ENCODE measurements around the gene EOLA1.

The EOLA1 gene

GRCh38 chrX:149504226-149504914, 36.4 kb upstream of the EOLA1 start (continued):
- TF ChIP-seq ZNF449 (tag by site-specific recombination; IDR thresholded peaks at IDR 0.05) (no peak), ZBTB8A (tag by site-specific recombination; IDR thresholded peaks at IDR 0.05) (no peak), ZNF248 (tag by site-specific recombination; IDR thresholded peaks at IDR 0.05) (no peak), ZNF777 (tag by site-specific recombination; IDR thresholded peaks at IDR 0.05; ENCODE audit: borderline replicate concordance) (no peak), SETDB1 (IDR thresholded peaks at IDR 0.05; ENCODE audit: insufficient read length, low read length) (no peak), SALL2 (tag by site-specific recombination; IDR thresholded peaks at IDR 0.05; ENCODE audit: borderline replicate concordance) (peak; percentile 30; the same call in 1 of the 2 replicates), ZNF704 (tag by site-specific recombination; IDR thresholded peaks at IDR 0.05) (no peak), ZNF843 (tag by site-specific recombination; IDR thresholded peaks at IDR 0.05) (no peak; the same call in 1 of the 2 replicates), ZNF776 (tag by site-specific recombination; IDR thresholded peaks at IDR 0.05; ENCODE audit: borderline replicate concordance) (no peak), ZNF239 (tag by site-specific recombination; IDR thresholded peaks at IDR 0.05) (no peak), YY2 (tag by site-specific recombination; IDR thresholded peaks at IDR 0.05) (no peak), GLIS2 (tag by site-specific recombination; IDR thresholded peaks at IDR 0.05) (no peak), MZF1 (tag by site-specific recombination; IDR thresholded peaks at IDR 0.05; ENCODE audit: borderline replicate concordance) (no peak), ZNF341 (tag by site-specific recombination; IDR thresholded peaks at IDR 0.05; ENCODE audit: low read depth) (no peak), ZNF354C (tag by site-specific recombination; IDR thresholded peaks at IDR 0.05; ENCODE audit: borderline replicate concordance, low read depth) (no peak; the same call in 1 of the 2 replicates), ZFP37 (tag by site-specific recombination; IDR thresholded peaks at IDR 0.05) (no peak), ZBTB49 (tag by site-specific recombination; IDR thresholded peaks at IDR 0.05; ENCODE audit: low read depth) (no peak), ZNF362 (tag by site-specific recombination; IDR thresholded peaks at IDR 0.05) (no peak)

GRCh38 chrX:149504915-149505651, 35.7 kb upstream of the EOLA1 start, which contains the start of gene IDS:
IDS (minus strand) TSS chrX:149505306; CDS start chrX:149505137, 169 bp downstream.
- H3K36me3 ChIP-seq (ENCODE audit: control insufficient read depth in 2 of 2, insufficient read depth in 1 of 2, low read length in 2 of 2), result peaks cover 7 to 30% of the 10 kb centered on the region in 2 experiments; a peak in 1 of 3 replicates
- CTCF ChIA-PET, result interaction anchor here (1.3 to 1.9 kb wide), 2 partner anchors 7 to 13 kb away, joined by 3 to 7 read pairs; no protein-coding TSS in a partner anchor
- H3K27ac ChIP-seq (ENCODE audit: extremely low read depth, low read depth, low read length), result peak within 1 kb of the TSS; percentile 48; the same call in 1 of the 2 replicates
- peak within 1 kb of the TSS; percentile 58 for H3K4me3 ChIP-seq (ENCODE audit: low read depth, low read length)
- POLR2A ChIA-PET, result interaction anchor here (0.6 to 1.8 kb wide), 4 partner anchors 9 to 66 kb away, joined by 5 to 19 read pairs (median 8); partner anchors contain the start of gene EOLA1
- no peaks in the 10 kb centered on the region for H3K9me3 ChIP-seq (ENCODE audit: control insufficient read depth, insufficient read depth, low read depth, low read length)
- H3K4me1 ChIP-seq (ENCODE audit: control insufficient read depth, insufficient read depth, low read length), result peaks cover 2% of the 10 kb centered on the region; the same call in 1 of the 2 replicates
- TF ChIP-seq ZNF692 (tag by site-specific recombination; IDR thresholded peaks at IDR 0.05) (peak; percentile 48; the same call in 1 of the 2 replicates), ZXDB (tag by site-specific recombination; IDR thresholded peaks at IDR 0.05) (peak; percentile 54; the same call in 1 of the 2 replicates), ZNF24 (tag by site-specific recombination; IDR thresholded peaks at IDR 0.05) (no peak), ZBTB8A (tag by site-specific recombination; IDR thresholded peaks at IDR 0.05) (peak; percentile 30; the same call in 1 of the 2 replicates), ZNF473 (tag by site-specific recombination; IDR thresholded peaks at IDR 0.05) (no peak), KLF1 (tag by site-specific recombination; IDR thresholded peaks at IDR 0.05) (peak; percentile 34; the same call in 1 of the 2 replicates), SP2 (tag by site-specific recombination; IDR thresholded peaks at IDR 0.05) (peak; percentile 75), ZSCAN5A (tag by site-specific recombination; IDR thresholded peaks at IDR 0.05) (0 out of 2 replicates have a peak, but pooled peaks have one; percentile 22)

All from HEK293 (cell line).